Measurements from ENCODE around the gene KRT78.

Gene KRT78

GRCh38 chr12:52822771-52823510, 25.9 kb downstream of the KRT78 start:
- Histone ChIP-seq H3K36me3 (ENCODE audit: control insufficient read depth, insufficient read depth, low read length) (no peaks in the 10 kb centered on the region), H3K27me3 (ENCODE audit: control insufficient read depth, insufficient read depth, low read length) (no peaks in the 10 kb centered on the region), H3K9me3 (ENCODE audit: control insufficient read depth, insufficient read depth, low read length) (no peaks in the 10 kb centered on the region), H3K27ac (ENCODE audit: low read length) (no peak overlapping the region), H3K4me3 (ENCODE audit: low read length) (no peak overlapping the region), H3K4me1 (ENCODE audit: control insufficient read depth, insufficient read depth, low read length) (no peaks in the 10 kb centered on the region)
- WGBS (ENCODE audit: insufficient coverage, insufficient read length): no CpG with 5 or more reads among the region's 16 CpGs
- DNase-seq (ENCODE audit: low read depth, low spot score): no peak

GRCh38 chr12:52821826-52822660, 26.8 kb downstream of the KRT78 start:
- DNase-seq (ENCODE audit: low read depth, low spot score): no peak
- no peaks in the 10 kb centered on the region for H3K9me3 ChIP-seq (ENCODE audit: control insufficient read depth, insufficient read depth, low read length)
- H3K4me1 ChIP-seq (ENCODE audit: control insufficient read depth, insufficient read depth, low read length): no peaks in the 10 kb centered on the region
- H3K36me3 ChIP-seq (ENCODE audit: control insufficient read depth, insufficient read depth, low read length): no peaks in the 10 kb centered on the region
- no peak overlapping the region for H3K27ac ChIP-seq (ENCODE audit: low read length)
- no peak overlapping the region for H3K4me3 ChIP-seq (ENCODE audit: low read length)
- no CpG with 5 or more reads among the region's 10 CpGs for WGBS (ENCODE audit: insufficient coverage, insufficient read length)
- H3K27me3 ChIP-seq (ENCODE audit: control insufficient read depth, insufficient read depth, low read length): no peaks in the 10 kb centered on the region

GRCh38 chr12:52821071-52821730, 27.6 kb downstream of the KRT78 start:
- Histone ChIP-seq H3K27me3 (ENCODE audit: control insufficient read depth, insufficient read depth, low read length) (no peaks in the 10 kb centered on the region), H3K9me3 (ENCODE audit: control insufficient read depth, insufficient read depth, low read length) (no peaks in the 10 kb centered on the region), H3K4me3 (ENCODE audit: low read length) (no peak overlapping the region), H3K4me1 (ENCODE audit: control insufficient read depth, insufficient read depth, low read length) (no peaks in the 10 kb centered on the region), H3K36me3 (ENCODE audit: control insufficient read depth, insufficient read depth, low read length) (no peaks in the 10 kb centered on the region), H3K27ac (ENCODE audit: low read length) (no peak overlapping the region)
- DNase-seq (ENCODE audit: low read depth, low spot score): no peak
- no CpG with 5 or more reads among the region's 4 CpGs for WGBS (ENCODE audit: insufficient coverage, insufficient read length)

GRCh38 chr12:52820521-52820920, 28.3 kb downstream of the KRT78 start:
- H3K9me3 ChIP-seq (ENCODE audit: control insufficient read depth, insufficient read depth, low read length): no peaks in the 10 kb centered on the region
- no peak overlapping the region for H3K27ac ChIP-seq (ENCODE audit: low read length)
- H3K36me3 ChIP-seq (ENCODE audit: control insufficient read depth, insufficient read depth, low read length): no peaks in the 10 kb centered on the region
- H3K4me3 ChIP-seq (ENCODE audit: low read length): no peak overlapping the region
- no peaks in the 10 kb centered on the region for H3K27me3 ChIP-seq (ENCODE audit: control insufficient read depth, insufficient read depth, low read length)
- DNase-seq (ENCODE audit: low read depth, low spot score): no peak
- WGBS (ENCODE audit: insufficient coverage, insufficient read length): no CpG with 5 or more reads among the region's 6 CpGs
- no peaks in the 10 kb centered on the region for H3K4me1 ChIP-seq (ENCODE audit: control insufficient read depth, insufficient read depth, low read length)

GRCh38 chr12:52819731-52820510, 28.9 kb downstream of the KRT78 start:
- Histone ChIP-seq H3K27ac (ENCODE audit: low read length) (no peak overlapping the region), H3K36me3 (ENCODE audit: control insufficient read depth, insufficient read depth, low read length) (no peaks in the 10 kb centered on the region), H3K27me3 (ENCODE audit: control insufficient read depth, insufficient read depth, low read length) (no peaks in the 10 kb centered on the region), H3K4me1 (ENCODE audit: control insufficient read depth, insufficient read depth, low read length) (no peaks in the 10 kb centered on the region), H3K9me3 (ENCODE audit: control insufficient read depth, insufficient read depth, low read length) (no peaks in the 10 kb centered on the region), H3K4me3 (ENCODE audit: low read length) (no peak overlapping the region)
- no peak for DNase-seq (ENCODE audit: low read depth, low spot score)
- WGBS (ENCODE audit: insufficient coverage, insufficient read length): no CpG with 5 or more reads among the region's 7 CpGs

- Histone ChIP-seq H3K4me3 (ENCODE audit: low read length) (no peak overlapping the region), H3K27ac (ENCODE audit: low read length) (no peak overlapping the region), H3K9me3 (ENCODE audit: control insufficient read depth, insufficient read depth, low read length) (no peaks in the 10 kb centered on the region), H3K4me1 (ENCODE audit: control insufficient read depth, insufficient read depth, low read length) (no peaks in the 10 kb centered on the region), H3K36me3 (ENCODE audit: control insufficient read depth, insufficient read depth, low read length) (no peaks in the 10 kb centered on the region), H3K27me3 (ENCODE audit: control insufficient read depth, insufficient read depth, low read length) (no peaks in the 10 kb centered on the region)
- WGBS (ENCODE audit: insufficient coverage, insufficient read length): no CpG with 5 or more reads among the region's 7 CpGs
- no peak for DNase-seq (ENCODE audit: low read depth, low spot score)
Measured at GRCh38 chr12:52818887-52819420, 29.8 kb downstream of the KRT78 start.

GRCh38 chr12:52818388-52818787, 30.4 kb downstream of the KRT78 start:
- Histone ChIP-seq H3K36me3 (ENCODE audit: control insufficient read depth, insufficient read depth, low read length) (no peaks in the 10 kb centered on the region), H3K4me1 (ENCODE audit: control insufficient read depth, insufficient read depth, low read length) (no peaks in the 10 kb centered on the region), H3K9me3 (ENCODE audit: control insufficient read depth, insufficient read depth, low read length) (no peaks in the 10 kb centered on the region), H3K4me3 (ENCODE audit: low read length) (no peak overlapping the region), H3K27me3 (ENCODE audit: control insufficient read depth, insufficient read depth, low read length) (no peaks in the 10 kb centered on the region), H3K27ac (ENCODE audit: low read length) (no peak overlapping the region)
- DNase-seq (ENCODE audit: low read depth, low spot score): no peak
- no CpG with 5 or more reads among the region's 7 CpGs for WGBS (ENCODE audit: insufficient coverage, insufficient read length)

GRCh38 chr12:52817699-52818238, 31.0 kb downstream of the KRT78 start:
- no peaks in the 10 kb centered on the region for H3K27me3 ChIP-seq (ENCODE audit: control insufficient read depth, insufficient read depth, low read length)
- H3K4me3 ChIP-seq (ENCODE audit: low read length): no peak overlapping the region
- H3K27ac ChIP-seq (ENCODE audit: low read length): no peak overlapping the region
- no peaks in the 10 kb centered on the region for H3K9me3 ChIP-seq (ENCODE audit: control insufficient read depth, insufficient read depth, low read length)
- WGBS (ENCODE audit: insufficient coverage, insufficient read length): no CpG with 5 or more reads among the region's 2 CpGs
- H3K4me1 ChIP-seq (ENCODE audit: control insufficient read depth, insufficient read depth, low read length): no peaks in the 10 kb centered on the region
- no peak for DNase-seq (ENCODE audit: low read depth, low spot score)
- H3K36me3 ChIP-seq (ENCODE audit: control insufficient read depth, insufficient read depth, low read length): no peaks in the 10 kb centered on the region

GRCh38 chr12:52817003-52817698, 31.6 kb downstream of the KRT78 start:
- H3K27me3 ChIP-seq (ENCODE audit: control insufficient read depth, insufficient read depth, low read length): no peaks in the 10 kb centered on the region
- H3K4me3 ChIP-seq (ENCODE audit: low read length): no peak overlapping the region
- no peaks in the 10 kb centered on the region for H3K4me1 ChIP-seq (ENCODE audit: control insufficient read depth, insufficient read depth, low read length)
- WGBS (ENCODE audit: insufficient coverage, insufficient read length): no CpG with 5 or more reads among the region's 8 CpGs
- no peak overlapping the region for H3K27ac ChIP-seq (ENCODE audit: low read length)
- DNase-seq (ENCODE audit: low read depth, low spot score): no peak
- H3K9me3 ChIP-seq (ENCODE audit: control insufficient read depth, insufficient read depth, low read length): no peaks in the 10 kb centered on the region
- H3K36me3 ChIP-seq (ENCODE audit: control insufficient read depth, insufficient read depth, low read length): no peaks in the 10 kb centered on the region
